SHP77 treated with DMSO at 0.1 percent for 48 hours (cell line): ENCODE measurements around the gene NKX1-2.

Source experiments
- DNase-seq: peaks from one replicate; lab custom pipeline; 2025; lab: John Stamatoyannopoulos, UW

NKX1-2 gene

DNA sequence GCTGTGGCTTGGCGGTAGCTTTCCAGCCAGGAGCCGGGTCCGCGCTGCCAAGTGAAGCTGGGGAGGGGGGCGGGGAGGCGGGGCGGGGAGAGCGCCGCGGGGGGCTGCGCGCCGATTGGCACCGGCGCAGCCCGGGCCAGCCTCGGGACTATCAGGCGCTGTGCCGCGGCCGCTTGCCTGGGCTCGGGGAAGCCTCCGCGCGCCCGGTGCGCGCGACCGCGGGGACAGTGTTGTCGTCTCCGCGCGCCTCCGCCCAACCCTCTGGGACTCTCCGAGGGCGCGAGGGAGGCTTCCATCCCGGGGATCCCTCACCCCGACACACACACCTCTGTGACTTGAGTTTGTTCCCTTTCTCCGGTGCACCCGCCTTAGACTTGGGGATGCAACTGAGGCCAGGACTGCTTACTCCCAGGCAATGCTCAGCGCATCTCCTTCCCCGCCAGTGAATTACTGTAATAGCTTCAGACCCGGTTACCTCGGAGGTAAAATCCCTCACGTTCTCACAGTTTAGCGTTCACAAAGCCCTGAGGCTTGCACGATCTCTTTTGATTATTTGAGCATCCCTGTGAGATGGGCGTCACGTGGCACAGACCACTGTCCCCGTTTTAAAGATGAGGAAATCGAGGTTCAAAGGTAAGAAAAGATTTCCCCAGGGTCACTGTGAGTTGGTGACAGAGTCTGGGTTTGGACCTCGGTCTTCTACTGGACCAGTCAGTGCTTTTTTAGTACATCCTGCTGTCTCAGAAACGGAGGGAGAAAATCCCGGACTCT is at the start of gene NKX1-2:
NKX1-2 (minus strand) TSS at position 24 of the 771 bp plus-strand sequence. CDS start 92 bp downstream, outside the sequence.
- DNase-seq, result no peak

GRCh38 chr10:124498056-124498455 is 48.2 kb upstream of the NKX1-2 start:
- no peak for DNase-seq

DNA sequence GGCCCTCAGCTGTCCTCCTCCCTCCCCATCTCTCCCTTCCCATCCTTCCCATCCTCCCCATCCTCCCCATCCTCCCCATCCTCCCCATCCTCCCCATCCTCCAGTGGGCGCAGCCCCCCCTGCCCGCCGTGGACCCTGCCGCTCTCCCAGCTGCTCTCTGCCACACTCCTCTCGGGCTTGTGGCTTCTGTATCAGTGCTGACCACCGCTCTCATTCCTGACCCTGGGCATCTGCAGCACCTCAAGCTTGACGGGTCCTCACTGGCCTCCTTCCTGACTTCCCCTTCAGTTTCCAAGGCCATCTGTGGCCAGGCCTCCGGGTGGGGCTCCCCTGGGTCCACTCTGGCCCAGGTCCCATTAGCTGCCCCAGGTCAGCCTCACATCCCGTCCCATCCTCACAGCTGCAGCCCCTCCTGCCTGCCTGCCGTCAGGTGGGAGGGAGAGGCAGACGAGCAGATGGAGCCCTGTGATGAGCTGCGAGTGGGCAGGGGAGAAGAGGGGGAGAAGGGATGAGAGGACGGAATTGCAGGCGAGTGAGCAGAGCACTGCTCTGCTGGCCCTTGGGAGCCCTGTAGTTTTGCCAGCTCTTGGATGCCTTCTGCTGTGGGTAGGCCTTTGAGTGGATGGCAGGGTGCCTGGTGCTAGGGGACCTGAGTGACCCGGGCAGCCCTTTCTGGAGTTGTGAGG is 47.5 kb upstream of the NKX1-2 start:
- no peak for DNase-seq

DNA sequence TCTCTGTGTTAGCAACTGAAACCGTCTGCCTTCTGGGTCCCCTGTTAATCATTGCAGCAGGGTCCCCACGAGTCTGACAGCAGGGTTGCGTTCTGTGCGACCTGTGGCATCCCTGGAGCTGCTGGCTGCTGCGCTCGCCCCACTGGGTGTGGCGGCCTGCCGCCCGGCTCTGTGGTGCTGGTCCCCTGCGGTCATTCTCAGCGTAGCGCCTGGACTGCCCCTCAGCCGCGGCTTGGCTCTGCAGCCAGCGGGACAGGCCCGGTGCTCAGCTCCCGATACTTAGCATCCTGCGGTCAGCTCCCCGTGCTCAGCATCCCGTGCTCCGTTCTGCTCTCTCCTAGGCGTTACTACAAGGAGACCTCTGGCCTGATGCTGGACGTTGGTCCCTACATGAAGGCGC is 46.8 kb upstream of the NKX1-2 start:
- no peak for DNase-seq

GRCh38 chr10:124496150-124496549 is 46.3 kb upstream of the NKX1-2 start:
- no peak for DNase-seq

- no peak for DNase-seq
Measured at GRCh38 chr10:124495725-124496124, 45.9 kb upstream of the NKX1-2 start.

DNA sequence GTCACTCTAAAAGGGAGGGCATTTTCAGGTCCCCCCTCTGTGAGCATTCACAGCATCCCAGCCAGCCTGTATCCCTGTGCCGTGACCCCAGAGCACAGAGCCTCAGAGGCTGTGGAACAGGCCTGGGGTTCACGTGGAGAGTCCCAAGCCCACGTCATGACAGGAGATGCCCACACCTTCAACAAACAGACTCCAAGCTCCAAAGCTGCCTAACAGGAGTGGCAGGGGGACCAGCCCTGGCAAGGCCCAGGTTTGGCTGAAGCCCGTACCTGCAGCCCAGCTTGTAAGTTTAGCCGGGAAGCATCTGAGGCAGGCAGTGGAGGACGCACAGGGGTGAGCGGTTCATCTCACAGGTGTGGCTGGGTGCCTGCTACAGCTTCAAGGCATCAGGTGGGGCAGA is 45.3 kb upstream of the NKX1-2 start:
- no peak for DNase-seq

DNA sequence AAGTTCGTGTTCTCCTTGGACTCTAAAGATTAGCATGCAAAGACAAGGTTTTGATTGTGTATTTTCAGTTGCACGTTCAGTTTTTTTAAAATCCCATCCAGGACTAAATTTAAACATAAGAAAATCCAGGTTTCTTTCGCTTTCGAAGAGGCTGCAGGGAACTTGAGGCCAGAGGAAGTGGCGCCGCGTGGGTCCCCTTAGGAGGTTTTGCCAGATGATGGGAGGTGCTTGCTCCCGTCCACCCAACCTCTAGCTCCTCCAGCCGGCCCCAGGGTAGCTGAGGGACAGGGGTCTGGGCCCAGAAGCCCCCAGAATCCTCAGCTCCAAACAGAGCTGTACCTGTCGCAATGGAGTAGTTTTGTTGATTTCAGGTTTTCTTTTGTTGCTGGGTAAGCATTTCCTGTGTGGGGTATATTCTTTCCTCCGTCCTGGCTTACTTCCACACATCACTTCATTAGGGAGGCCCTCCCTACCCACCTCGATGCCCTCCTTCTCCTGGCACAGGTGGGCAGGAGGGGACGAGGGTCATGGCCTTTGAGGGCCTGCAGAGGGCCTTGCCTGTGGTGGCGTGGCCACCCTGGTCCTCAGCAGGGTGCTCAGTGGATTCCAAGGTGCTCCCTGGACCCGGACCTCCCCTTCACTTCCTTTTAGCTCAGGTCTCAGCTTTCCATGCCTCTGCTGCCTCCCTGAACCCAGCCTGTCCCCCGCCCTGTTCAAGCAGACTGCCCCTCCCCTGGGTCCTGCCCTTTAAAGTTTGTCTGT is 44.4 kb upstream of the NKX1-2 start:
- no peak for DNase-seq

GRCh38 chr10:124493214-124493882 is 43.5 kb upstream of the NKX1-2 start:
- peak; percentile 26 for DNase-seq

DNA sequence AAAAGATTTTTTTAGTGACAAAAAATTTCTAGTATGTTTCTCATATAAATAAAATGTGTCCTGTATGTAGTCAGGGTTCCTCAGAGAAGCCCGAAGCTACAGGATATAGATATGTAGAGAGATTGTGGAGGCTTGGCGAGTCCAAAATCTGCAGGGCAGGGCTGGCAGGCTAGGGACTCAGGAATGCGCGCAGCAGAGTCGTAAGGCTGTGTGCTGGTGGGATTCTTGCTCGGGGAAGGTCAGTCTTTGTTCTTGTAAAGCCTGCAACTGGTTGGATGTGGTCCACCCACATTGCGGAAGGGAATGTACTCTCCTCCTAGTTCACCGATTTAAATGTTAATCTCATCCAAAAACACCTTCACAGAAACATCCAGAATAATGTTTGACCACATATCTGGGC is 42.4 kb upstream of the NKX1-2 start:
- DNase-seq, result no peak

DNA sequence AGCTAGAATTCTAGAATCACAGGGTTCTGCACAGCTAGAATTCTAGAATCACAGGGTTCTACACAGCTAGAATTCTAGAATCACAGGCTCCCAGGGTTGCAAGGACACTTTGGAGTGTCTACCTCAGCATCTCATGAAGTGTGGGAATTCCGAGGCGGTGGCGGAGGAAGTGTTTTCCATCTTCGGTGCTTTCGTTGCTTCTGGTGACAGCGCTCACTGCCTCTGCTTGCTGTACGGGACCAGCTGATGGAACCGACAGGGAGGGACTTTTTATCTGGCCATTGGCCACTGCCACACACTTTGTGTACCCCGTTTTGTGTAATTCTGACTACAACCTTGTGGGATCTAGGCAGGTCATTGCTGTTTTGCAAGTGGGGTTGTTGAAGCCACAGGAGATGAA is 41.3 kb upstream of the NKX1-2 start:
- DNase-seq, result no peak

DNA sequence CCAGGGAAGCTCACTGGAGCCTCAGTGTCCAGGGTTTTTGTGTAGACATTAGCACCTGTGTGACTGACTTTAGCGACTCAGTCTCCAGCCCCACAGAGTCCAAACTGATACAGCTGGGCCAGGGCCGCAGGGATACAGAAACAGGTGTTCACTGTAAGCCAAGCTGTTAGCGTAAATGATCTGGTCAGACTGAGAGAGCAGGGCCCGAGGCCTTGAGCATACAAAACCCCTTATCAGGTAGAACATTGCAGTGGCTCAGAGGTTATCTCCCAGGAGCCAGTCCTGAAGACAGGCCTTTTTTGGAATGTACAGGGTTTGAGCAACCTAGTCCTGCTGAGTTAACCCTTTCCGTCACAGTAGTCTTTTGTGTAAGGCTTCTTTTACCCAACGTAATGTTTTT is 36.8 kb upstream of the NKX1-2 start:
- DNase-seq, result no peak

- DNase-seq, result no peak
Measured at GRCh38 chr10:124484661-124485060, 34.8 kb upstream of the NKX1-2 start.

DNA sequence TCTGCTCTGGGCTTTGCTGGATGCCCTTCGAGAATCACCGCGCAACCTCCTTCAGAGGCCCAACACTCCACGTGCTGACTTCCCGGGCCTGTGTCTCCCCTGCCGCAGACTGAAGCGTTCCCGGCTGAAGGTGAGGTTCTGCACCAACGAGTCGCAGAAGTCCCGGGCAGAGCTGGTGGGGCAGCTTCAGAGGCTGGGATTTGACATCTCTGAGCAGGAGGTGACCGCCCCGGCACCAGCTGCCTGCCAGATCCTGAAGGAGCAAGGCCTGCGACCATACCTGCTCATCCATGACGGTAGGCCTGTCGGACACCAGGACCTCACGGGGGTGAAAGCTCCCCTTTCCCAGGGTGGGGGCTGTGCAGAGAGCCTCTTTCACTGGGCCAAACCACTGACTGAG is 34.2 kb upstream of the NKX1-2 start:
- DNase-seq, result no peak

DNA sequence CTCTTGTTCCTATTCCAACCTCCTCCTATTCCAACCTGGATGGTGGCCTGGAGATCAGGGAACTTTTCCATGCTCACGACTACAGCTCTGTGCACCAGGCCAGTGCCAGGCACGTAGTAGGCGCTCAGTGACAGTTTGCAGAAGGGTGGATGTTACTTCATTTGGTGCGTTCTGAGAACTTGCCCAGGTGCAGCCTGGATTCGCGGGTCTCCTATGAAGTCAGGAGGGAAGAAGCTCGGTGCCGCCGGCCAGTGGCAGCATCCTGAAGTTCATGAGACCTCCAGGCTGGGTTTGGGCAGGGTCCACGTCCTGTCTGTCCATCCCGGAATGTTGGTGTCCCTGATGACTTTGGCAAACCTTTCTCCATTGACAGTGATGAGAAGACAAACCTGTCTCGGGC is 33.0 kb upstream of the NKX1-2 start:
- no peak for DNase-seq

DNA sequence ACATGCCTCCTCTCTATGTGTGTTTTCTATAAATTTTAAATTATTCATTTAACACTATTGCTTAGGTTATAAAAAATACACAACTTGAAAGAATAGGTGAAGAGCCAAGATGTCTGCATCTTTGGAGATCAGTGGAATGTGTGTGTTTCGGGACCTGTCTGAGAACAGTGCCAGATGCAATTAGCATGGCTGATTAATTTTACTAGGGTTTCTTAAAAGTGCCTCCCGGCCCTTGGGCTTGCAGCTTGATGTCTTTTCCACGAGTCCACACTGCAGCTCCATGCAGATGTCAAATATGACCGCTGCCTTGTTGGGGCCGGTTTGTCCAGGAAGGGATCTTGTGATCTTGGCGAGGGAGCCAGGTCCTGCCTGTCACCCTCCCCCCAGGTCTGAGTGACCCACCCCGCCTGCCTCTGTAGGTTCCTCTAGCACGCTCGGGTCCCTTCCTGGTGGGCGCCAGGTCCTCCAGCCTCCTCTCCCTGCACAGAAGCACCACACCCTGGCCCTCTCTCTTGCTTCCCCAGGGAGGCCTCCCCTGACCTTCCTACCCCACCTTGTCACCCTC is 32.5 kb upstream of the NKX1-2 start:
- DNase-seq, result no peak

DNA sequence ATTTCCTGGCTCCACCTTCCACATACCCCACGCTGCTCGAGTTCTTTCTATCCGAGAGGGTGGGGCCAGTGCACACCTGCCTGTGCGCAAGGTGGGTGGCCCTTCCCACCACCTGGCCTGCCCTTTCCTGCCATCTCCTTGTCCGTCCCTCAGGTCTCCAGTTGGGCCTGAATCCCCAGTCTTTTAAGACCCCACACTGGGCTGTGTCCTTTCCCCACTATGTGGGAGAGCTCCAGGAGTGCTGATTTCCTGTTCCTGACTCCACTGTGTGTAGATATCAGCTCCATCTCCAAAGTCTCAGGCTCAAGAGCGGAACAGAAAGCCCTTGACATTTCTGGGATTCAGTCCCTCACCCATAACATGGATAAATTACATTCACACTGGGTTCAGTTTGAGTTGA is 31.9 kb upstream of the NKX1-2 start:
- no peak for DNase-seq

DNA sequence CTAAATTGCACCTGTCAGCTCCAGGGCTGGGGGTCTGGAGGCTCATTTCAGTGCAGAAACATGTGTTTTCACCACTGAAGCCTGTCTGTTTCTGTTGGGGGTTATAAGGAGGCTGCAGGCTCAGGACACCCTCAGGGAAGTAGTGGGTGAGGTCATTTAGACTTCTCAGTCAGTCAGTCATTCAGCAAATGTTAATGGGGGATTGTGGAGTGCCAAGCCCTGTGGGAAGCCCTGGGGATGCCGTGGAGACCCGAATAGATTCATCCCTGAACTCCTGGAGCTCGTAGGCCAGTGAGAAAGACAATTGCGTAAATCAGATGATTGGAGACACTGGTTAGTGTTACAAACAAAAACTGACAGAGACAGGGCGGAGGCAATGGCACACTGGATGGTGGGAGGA is 31.0 kb upstream of the NKX1-2 start:
- DNase-seq, result no peak

GRCh38 chr10:124478515-124478914 is 28.7 kb upstream of the NKX1-2 start:
- DNase-seq, result no peak

GRCh38 chr10:124477614-124478363 is 28.0 kb upstream of the NKX1-2 start:
- no peak for DNase-seq

GRCh38 chr10:124476043-124476725 is 26.3 kb upstream of the NKX1-2 start:
- DNase-seq, result no peak
